Central memory CD4-positive, alpha-beta T cell (primary cell): Measurements from ENCODE around the gene KRT78.

Source experiments
- DNase-seq: peaks from one replicate; pipeline ENCODE4 v3.0.0; 2022

Gene KRT78

DNA sequence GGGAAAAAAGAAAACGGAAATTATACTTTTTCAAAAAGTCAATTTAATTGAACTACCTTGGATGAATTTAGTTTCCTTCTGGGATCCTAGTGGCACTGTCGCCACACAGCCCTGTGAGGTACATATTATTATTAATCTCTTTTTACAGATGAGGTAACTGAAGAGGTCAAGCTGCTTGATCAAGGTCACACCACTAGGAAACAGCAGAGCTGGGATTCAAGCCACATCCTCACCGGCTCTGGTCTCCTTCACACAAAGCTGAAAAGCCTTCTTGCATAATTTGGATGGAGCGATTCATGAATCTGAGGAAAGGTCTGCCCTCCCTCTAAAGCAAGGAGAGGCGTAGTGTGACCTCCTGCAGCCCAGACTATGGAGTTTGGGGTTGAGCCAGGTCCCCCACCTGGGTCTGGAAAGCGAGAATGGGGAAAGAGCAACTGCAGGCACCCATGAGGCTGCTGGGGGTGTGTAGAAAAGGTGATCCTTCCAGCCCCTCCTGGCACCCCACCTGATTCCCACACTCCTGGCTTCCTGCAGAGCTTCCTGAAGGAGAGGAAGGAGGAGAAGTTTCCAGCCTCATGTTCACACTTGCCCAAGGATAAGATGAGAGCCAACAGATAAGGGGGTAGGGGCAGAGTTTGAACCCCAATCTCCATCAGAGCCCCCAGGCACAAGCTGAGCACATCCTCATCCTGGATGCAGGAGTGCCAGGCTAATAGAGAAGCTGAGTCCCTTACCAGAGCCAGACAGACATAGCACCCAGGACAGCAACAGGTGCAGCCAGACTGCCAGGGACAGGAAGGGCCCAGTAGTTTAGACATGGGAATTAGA, 10.8 kb downstream of the KRT78 start:
- no peak for DNase-seq

- no peak for DNase-seq
Measured at GRCh38 chr12:52837413-52837741, 11.4 kb downstream of the KRT78 start.

GRCh38 chr12:52836491-52837412, 12.0 kb downstream of the KRT78 start:
- DNase-seq, result no peak

DNA sequence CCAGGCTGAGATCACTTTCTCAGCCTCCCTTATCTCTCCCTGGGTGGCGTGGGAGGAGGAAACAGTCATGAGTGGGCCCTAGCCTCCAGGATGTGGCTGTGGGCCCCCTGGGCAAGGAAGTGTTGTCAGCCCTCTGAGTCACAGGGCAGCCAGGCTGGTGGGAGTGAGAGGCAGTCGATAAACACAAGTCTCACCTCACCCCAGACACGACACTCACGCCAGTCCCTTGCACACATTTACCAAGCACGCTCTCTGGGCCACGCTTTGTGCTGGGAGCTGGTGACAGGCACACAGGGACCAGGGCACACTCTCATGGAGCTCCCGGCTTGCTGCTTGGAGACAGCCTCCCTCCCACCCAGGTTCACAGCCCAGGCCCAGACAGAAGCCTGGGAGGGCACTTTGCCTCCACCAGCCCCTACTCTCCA, 12.7 kb downstream of the KRT78 start:
- DNase-seq, result no peak

GRCh38 chr12:52835271-52836041, 13.3 kb downstream of the KRT78 start:
- no peak for DNase-seq

GRCh38 chr12:52834727-52835001, 14.1 kb downstream of the KRT78 start:
- no peak for DNase-seq

DNA sequence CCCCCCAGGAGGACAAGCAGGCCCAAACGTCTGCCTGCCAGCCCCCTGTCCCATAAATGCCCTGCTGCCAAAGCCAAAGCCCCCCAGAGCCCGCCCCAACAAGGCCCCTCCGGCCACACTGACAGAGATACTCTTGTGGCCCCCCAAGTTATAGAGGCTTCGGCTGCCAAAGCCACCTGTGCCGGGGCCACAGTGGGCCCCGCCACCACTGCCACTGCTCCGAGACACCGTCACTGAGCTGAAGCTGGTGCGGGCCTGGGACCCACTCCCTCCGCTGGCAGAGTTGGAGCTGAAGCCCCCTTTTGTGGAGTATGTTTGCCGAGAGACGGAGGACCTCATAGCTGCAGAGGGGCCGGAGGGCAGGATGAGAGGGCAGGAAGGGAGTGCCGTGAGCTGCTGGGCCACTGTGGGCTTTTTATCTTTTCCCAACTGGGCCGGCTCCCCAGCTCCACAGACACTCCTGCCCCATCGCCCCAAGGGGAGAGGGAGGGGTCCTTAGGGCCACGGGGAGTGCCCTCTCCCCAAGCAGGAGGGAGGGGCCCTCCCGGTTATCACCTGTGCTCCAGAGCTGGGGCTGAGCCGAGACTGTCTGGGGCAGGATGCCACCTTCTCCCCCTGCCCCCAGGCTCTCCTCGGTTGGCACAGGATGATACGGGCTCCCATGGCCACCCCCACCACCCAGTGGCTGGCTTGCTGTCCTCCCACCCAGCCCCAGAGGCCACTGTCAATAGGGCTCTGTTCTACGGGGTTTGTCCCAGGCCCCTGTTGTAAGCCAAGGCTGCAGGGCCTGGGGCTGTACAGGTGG, 14.7 kb downstream of the KRT78 start, which contains the start of gene KRT79:
KRT79 (minus strand) TSS at position 390 of the 805 bp plus-strand sequence; CDS start at position 339, 51 bp downstream.
- no peak for DNase-seq

DNA sequence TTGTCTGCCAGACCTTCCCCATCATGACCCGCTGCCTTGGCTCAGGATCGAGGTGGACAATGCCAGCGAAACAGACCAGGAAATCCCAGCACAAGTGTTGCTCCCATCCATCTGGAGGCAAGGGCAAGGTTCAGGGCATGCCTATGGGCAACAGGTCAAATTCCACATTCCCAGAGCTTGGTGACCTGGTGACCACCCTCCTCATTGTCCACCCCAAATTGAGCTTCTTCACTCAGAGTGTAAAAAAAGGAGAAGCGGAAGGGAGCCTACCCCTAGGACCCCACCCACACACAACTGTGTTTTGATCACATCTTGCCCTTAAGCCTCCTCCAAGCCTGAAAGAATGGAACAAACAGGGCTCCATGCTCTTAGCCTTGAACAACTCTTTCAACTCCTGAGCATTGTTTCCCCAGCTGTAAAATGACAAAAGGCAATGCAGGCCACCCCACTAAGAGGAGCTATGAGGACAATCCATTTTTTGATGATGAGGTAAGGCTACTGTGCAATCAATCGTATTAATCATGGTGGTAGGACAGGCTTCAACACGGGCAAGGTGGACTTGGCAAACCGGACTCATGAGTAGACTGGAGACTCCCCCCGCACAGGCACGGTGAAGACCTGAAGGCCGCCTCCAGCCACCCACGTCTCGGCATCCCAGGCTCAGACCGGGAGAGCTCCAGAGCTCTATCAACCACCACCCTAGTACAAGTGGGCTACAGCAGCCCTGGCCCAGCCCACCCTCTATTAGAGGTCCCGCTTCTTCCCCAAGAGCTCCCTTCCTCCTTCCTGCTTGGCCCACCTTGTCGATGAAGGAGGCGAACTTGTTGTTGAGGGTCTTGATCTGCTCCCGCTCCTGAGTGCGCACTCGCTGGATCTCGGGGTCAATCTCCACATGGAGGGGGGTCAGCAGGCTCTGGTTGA, 15.5 kb downstream of the KRT78 start:
- no peak for DNase-seq

DNA sequence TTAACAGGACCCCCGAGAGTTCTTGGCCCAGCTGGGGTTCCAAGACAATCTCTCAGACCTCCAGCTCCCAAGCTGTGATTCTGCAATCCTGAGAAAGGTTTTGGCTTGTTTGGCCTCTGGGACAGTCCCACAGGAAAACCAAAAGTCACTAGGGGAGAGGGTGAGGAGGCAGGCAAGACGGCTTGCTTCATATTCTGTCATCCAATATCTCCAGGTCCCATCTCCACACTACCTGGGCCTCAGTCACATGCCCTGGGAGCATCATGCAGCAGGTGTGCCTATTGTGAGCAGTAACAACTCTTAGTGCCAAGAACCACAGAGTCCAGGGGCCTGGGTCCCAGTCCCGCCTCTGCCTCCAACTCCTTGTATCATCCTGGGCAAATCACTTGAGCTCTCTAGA, 16.3 kb downstream of the KRT78 start:
- no peak for DNase-seq

- DNase-seq, result no peak
Measured at GRCh38 chr12:52831251-52831650, 17.5 kb downstream of the KRT78 start.

DNA sequence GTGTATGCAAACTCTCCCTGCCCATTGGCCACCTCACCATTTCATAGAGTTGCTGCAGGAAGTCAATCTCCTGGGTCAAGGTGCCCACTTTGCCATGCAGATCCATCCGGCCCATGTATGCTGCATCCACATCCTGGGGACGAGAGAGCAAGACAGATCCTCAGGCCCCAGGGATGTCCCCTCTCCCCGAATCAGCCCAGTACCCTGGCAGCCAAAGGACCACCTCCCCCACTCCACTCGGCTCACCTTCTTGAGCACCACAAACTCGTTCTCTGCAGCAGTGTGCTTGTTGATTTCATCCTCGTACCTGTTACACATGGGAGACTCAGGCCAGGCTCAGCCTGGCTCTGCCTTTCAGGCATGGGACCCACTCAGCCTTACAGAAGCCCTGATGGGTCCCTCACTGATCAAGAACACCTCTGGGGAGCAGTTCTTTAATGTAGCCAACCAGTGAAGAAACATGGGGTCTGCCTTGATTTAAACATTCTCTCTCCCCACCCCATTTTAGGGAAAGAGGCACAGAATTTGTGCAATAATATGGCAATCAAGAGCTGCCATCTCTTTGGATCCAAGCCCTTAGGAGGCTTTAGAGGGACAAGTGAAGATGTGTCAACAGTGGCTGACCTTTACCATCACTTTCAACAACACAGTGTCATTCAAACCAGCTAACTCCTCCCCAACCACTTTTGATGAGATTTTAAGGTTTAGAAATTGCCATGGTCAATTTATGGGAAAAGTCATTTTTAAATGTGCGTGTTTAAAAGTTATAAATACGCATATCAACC, 18.6 kb downstream of the KRT78 start:
- no peak for DNase-seq

GRCh38 chr12:52828591-52829021, 20.2 kb downstream of the KRT78 start:
- no peak for DNase-seq

- DNase-seq, result no peak
Measured at GRCh38 chr12:52828156-52828555, 20.6 kb downstream of the KRT78 start.

DNA sequence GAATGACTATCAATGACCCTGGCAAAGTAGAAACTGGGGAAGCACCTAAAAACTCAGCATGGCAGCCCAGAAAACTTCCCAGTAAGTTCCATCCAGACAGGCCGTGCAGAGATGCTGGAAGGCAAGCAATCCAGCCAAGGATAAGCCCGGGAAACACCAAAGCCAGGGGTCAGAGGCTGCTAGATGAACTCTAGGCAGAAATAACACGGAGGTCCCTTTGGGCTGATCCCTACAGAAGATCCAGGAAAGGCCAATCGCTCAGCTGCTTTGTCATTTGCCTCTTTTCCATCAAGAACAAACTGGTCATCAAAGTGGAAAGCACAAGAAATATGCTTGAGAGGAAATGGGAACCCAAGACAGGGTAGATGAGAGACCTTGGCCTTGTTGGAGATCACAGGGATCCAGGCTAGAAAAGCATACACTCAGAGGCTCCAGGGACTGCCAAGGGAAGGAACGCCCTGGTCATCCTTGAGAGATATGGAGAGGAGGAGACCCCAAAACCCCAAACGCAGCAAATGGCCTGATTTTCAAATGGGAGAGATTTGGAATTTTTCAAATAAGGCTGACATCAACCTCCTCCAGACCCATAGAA, 21.2 kb downstream of the KRT78 start:
- DNase-seq, result no peak

- DNase-seq, result no peak
Measured at GRCh38 chr12:52826611-52827498, 21.9 kb downstream of the KRT78 start.

- no peak for DNase-seq
Measured at GRCh38 chr12:52825961-52826360, 22.8 kb downstream of the KRT78 start.

DNA sequence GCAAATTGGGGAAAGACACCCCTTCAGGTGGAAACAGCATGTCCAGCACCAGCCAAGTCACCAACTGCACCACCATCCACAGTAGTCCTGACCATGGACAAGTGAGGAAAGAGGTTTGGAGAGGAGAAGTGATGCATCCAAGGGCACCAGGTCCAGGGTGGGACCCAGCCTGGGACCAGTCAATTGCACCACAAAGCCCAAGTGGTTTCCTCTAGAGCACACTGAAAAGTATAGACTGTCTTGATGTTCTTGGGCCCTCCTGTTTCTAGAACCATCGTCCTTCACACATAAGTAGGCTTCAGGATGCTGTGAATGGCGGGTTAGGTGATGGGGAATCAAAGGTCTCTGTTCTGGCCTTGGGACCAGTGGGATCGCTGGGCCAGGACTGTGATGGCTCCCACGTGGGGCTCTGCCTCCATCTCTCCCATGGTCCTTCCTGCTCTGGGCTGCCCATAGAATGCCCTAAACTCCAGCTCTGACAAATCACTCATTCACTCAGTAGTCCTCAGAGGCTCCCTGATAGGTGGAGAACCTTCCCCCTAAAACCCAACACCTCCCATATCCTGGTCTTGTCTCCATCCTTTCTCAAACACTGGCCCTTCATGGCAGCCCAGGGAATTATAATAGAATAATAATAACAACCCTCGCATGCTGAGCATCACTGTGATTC, 23.9 kb downstream of the KRT78 start:
- no peak for DNase-seq

DNA sequence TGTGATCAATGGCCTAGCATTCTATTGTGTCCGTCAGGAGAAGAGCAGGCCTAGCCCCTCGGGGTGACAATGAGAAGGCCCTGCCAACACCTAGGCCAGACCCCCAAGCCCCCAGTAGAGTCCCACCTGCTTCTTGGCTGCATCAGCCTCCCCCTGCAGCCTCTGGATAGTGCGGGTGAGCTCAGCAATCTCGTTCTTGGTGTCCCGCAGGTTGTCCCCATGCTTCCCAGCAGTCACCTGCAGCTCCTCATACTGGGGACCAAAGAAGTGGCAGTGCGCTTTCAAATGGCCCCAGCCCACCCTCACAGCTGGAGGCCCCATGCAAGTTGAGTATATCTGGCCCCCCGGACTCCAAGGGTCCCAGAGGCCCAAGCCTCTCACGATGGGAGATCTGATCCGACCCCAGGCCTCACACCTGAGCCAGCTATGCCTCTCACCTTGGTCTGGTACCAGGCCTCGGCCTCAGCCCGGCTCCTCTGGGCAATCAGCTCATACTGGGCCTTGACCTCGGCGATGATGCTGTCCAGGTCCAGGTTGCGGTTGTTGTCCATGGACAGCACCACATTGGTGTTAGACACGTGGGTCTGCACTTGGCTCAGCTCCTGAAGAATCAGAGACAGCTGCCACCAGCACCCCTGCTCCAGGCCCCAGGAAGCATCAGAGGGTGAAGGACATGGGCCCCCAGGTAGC, 24.9 kb downstream of the KRT78 start:
- DNase-seq, result no peak
